ENCODE measurements around the gene SRSF8.

The SRSF8 gene

DNA sequence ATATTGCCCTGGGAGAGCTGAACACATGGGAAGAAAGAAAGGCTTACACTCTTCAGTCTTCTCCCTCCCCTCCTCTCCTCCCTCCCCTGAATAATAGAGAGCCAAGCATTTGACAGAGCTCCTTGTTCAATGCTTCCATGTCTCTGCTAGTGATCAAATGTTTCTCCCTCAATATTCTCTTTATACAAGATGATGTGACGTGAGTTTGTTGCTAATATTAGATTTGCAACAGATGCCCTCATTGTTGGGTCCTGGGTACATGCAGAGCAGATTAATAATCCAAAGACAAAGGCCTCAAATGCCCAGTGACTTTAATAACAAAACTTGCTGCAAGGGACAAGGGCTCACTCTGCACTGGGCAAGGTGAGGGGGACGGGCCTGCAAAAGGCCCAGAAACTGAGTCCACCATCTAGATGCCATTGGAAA is 15.9 kb downstream of the SRSF8 start:
- TF ChIP-seq, protein P1, sequence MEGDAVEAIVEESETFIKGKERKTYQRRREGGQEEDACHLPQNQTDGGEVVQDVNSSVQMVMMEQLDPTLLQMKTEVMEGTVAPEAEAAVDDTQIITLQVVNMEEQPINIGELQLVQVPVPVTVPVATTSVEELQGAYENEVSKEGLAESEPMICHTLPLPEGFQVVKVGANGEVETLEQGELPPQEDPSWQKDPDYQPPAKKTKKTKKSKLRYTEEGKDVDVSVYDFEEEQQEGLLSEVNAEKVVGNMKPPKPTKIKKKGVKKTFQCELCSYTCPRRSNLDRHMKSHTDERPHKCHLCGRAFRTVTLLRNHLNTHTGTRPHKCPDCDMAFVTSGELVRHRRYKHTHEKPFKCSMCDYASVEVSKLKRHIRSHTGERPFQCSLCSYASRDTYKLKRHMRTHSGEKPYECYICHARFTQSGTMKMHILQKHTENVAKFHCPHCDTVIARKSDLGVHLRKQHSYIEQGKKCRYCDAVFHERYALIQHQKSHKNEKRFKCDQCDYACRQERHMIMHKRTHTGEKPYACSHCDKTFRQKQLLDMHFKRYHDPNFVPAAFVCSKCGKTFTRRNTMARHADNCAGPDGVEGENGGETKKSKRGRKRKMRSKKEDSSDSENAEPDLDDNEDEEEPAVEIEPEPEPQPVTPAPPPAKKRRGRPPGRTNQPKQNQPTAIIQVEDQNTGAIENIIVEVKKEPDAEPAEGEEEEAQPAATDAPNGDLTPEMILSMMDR (IDR thresholded peaks at IDR 0.05; ENCODE audit: insufficient read depth, low read length, poor library complexity, severe bottlenecking): no peak
- no peaks in the 10 kb centered on the region for H3K27me3 ChIP-seq (replicated peaks; ENCODE audit: control insufficient read depth, insufficient read depth, low read length)
- no peaks in the 10 kb centered on the region for H3K36me3 ChIP-seq (ENCODE audit: control insufficient read depth, insufficient read depth, low read length)
- no peak for DNase-seq (ENCODE audit: extremely low read depth, insufficient read length)
- H3K4me3 ChIP-seq (replicated peaks; ENCODE audit: low read depth, low read length): no peak overlapping the region

DNA sequence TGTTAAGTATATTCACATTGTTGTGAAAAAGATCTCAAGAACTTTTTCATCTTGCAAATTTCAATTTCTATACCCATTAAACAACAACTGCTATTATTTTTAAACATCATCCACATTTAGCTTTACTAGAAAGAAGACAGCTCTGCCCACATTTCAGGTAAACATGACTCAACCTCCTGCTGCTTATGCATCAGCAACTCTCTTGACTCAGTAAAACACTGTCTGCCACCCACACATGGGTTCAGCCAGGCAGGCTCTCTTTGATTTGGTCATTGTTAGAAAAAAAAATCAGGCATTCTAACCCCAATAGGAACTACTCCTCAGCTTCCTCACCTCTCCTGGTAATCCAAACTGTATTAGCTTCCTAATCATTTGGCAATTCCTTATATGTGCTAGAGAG is 17.8 kb downstream of the SRSF8 start:
- no peak for DNase-seq (ENCODE audit: extremely low read depth, insufficient read length)
- H3K4me3 ChIP-seq (replicated peaks; ENCODE audit: low read depth, low read length): no peak overlapping the region
- TF ChIP-seq, protein P1 (IDR thresholded peaks at IDR 0.05; ENCODE audit: insufficient read depth, low read length, poor library complexity, severe bottlenecking): no peak
- no peaks in the 10 kb centered on the region for H3K36me3 ChIP-seq (ENCODE audit: control insufficient read depth, insufficient read depth, low read length)
- H3K27me3 ChIP-seq (replicated peaks; ENCODE audit: control insufficient read depth, insufficient read depth, low read length): no peaks in the 10 kb centered on the region

DNA sequence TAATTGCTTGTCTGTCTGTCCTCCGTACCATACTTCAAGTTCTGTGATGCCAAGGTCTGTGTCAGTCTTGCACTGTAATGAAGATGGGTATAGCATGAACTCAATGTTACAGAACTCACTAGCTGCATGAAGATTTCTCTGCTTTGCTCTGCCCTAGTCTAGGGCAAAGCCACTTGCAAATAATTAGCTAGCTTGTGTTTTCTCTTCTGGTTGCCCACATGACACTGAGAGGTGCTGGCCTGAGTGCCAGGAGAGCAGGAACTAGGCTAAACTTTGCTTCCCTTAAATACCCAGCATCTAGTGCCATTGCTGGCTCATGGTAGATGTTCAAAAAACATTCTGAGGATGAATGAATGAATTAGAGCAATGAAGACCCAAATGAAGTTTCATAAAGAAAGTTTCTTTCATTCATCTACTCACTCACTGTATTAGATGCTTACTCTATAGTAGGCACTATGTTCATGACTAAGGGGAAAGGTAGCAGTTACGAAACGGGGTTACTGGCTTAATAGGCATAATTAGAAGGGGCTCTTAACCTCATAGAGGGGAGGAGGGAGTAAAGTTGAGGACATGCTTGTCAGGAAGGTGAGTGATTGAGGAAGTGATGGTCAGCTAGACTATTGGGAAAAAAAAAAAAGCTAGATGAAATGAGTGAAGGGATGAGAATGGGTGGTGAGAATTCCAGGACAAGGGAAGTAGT is 18.5 kb downstream of the SRSF8 start:
- TF ChIP-seq, protein P1 (IDR thresholded peaks at IDR 0.05; ENCODE audit: insufficient read depth, low read length, poor library complexity, severe bottlenecking): no peak
- no peaks in the 10 kb centered on the region for H3K36me3 ChIP-seq (ENCODE audit: control insufficient read depth, insufficient read depth, low read length)
- H3K4me3 ChIP-seq (replicated peaks; ENCODE audit: low read depth, low read length): no peak overlapping the region
- H3K27me3 ChIP-seq (replicated peaks; ENCODE audit: control insufficient read depth, insufficient read depth, low read length): no peaks in the 10 kb centered on the region
- no peak for DNase-seq (ENCODE audit: extremely low read depth, insufficient read length)

DNA sequence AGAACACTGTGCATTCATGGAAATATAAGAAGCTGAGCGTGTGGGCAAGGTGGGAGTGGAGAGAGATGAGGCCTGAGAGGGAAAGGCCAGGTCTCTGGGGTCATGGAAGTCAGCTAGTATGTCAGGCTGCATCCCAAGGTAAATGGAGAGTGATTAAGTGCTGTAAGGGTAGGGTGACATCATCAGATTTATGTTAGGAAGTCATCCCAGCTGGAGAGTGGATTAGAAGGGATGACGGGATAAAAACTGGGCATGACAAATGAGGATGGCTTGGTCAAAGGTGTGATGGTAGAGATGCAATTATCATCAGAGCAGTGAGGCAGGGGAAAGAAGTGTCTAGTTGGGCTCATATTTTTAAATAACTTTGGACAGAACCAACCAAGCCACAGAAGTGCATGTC is 19.4 kb downstream of the SRSF8 start:
- Histone ChIP-seq H3K36me3 (ENCODE audit: control insufficient read depth, insufficient read depth, low read length) (no peaks in the 10 kb centered on the region), H3K4me3 (replicated peaks; ENCODE audit: low read depth, low read length) (no peak overlapping the region), H3K27me3 (replicated peaks; ENCODE audit: control insufficient read depth, insufficient read depth, low read length) (no peaks in the 10 kb centered on the region)
- no peak for DNase-seq (ENCODE audit: extremely low read depth, insufficient read length)
- TF ChIP-seq, protein P1 (IDR thresholded peaks at IDR 0.05; ENCODE audit: insufficient read depth, low read length, poor library complexity, severe bottlenecking): no peak

DNA sequence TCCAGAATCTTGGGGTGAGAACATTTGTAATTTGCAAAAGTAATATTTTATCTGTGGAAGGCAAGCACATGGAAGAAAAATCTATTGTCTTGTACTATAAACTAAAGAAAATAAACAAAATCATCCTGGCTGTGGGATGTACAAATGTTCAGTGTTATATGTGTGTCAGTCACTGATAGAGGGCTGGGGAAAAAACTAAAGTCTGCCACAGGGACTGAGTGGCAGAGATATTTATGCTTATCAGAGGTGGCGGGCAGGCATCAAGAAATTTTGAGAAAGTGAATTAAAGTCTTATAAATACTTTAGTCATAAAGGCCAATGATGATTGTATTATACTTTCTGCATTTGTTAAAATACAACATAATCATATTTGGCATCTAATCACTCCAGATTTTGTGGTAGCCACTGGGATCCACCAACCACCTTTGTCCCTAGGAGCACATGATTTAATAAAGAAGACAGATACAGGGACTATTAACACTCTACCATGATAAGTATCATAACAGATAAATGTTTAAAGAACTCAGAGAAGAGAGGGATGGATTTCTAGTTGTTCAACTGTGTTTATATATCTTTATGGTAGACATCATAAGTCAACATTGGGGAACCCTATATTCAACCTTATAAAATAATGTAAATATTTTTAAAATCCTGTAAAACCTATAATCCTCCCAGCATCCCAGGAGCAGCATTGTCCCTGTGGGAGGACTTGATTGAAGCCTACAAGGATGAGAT is 20.3 kb downstream of the SRSF8 start:
- no peaks in the 10 kb centered on the region for H3K36me3 ChIP-seq (ENCODE audit: control insufficient read depth, insufficient read depth, low read length)
- no peak for DNase-seq (ENCODE audit: extremely low read depth, insufficient read length)
- no peaks in the 10 kb centered on the region for H3K27me3 ChIP-seq (replicated peaks; ENCODE audit: control insufficient read depth, insufficient read depth, low read length)
- TF ChIP-seq, protein P1 (IDR thresholded peaks at IDR 0.05; ENCODE audit: insufficient read depth, low read length, poor library complexity, severe bottlenecking): no peak
- no peak overlapping the region for H3K4me3 ChIP-seq (replicated peaks; ENCODE audit: low read depth, low read length)

All from GM06990 (cell line).